GF-D8 (cell line): ENCODE measurements around the gene SMYD4.
"Not testable (repeated sequence)": the region's sequence is repeated elsewhere in the genome, so short reads cannot be mapped to it uniquely, and the experiment has no call there.

Experiments
- DNase-seq: peaks from one replicate; lab custom pipeline; 2025; lab: John Stamatoyannopoulos, UW

Gene SMYD4

GRCh38 chr17:1830288-1830687, 586 bp upstream of the SMYD4 start:
- DNase-seq, result no peak

GRCh38 chr17:1829216-1829591, 498 bp downstream of the SMYD4 start:
- no peak for DNase-seq

- DNase-seq, result no peak
These were observed 9.0 kb downstream of the SMYD4 start for GRCh38 chr17:1820528-1821252.

GRCh38 chr17:1813088-1813487, 16.6 kb downstream of the SMYD4 start:
- DNase-seq, result no peak

- DNase-seq, result no peak
These were observed 19.1 kb downstream of the SMYD4 start for GRCh38 chr17:1810450-1811103.

- not testable (repeated sequence) for DNase-seq
These were observed 19.9 kb downstream of the SMYD4 start for GRCh38 chr17:1809815-1810214.

- no peak for DNase-seq
These were observed 21.1 kb downstream of the SMYD4 start for GRCh38 chr17:1808644-1809043.

GRCh38 chr17:1807890-1808289, 21.8 kb downstream of the SMYD4 start:
- DNase-seq, result no peak

GRCh38 chr17:1803280-1803679, 26.4 kb downstream of the SMYD4 start:
- DNase-seq, result no peak

GRCh38 chr17:1802429-1802828, 27.3 kb downstream of the SMYD4 start:
- no peak for DNase-seq

- no peak for DNase-seq
These were observed 29.0 kb downstream of the SMYD4 start for GRCh38 chr17:1800712-1801111.

- DNase-seq, result no peak
These were observed 29.5 kb downstream of the SMYD4 start for GRCh38 chr17:1800240-1800639.

GRCh38 chr17:1797846-1798245, 31.9 kb downstream of the SMYD4 start:
- DNase-seq, result not testable (repeated sequence)

- no peak for DNase-seq
These were observed 32.4 kb downstream of the SMYD4 start for GRCh38 chr17:1797323-1797722.

- DNase-seq, result no peak
These were observed 32.9 kb downstream of the SMYD4 start for GRCh38 chr17:1796800-1797199.

GRCh38 chr17:1793447-1793806, 36.3 kb downstream of the SMYD4 start:
- no peak for DNase-seq

- no peak for DNase-seq
These were observed 36.9 kb downstream of the SMYD4 start for GRCh38 chr17:1792495-1793446.

GRCh38 chr17:1789936-1790335, 39.8 kb downstream of the SMYD4 start:
- no peak for DNase-seq

GRCh38 chr17:1787301-1787902, 42.3 kb downstream of the SMYD4 start:
- no peak for DNase-seq

- DNase-seq, result no peak
These were observed 43.0 kb downstream of the SMYD4 start for GRCh38 chr17:1786708-1787107.

- no peak for DNase-seq
These were observed 43.8 kb downstream of the SMYD4 start for GRCh38 chr17:1785930-1786329.
